HG02885 (cell line): ENCODE results near the gene PCBP3.
"Not testable (repeated sequence)": the region's sequence is repeated elsewhere in the genome, so short reads cannot be mapped to it uniquely, and the experiment has no call there.

Experiments used
- ATAC-seq: cut with Tn5 transposase; IDR thresholded peaks from one replicate; pipeline ENCODE4 v1.9.1; 2021; ENCODE audit warnings: mild to moderate bottlenecking; ENCODE audit not compliant: unreplicated experiment, poor library complexity

PCBP3 gene

DNA sequence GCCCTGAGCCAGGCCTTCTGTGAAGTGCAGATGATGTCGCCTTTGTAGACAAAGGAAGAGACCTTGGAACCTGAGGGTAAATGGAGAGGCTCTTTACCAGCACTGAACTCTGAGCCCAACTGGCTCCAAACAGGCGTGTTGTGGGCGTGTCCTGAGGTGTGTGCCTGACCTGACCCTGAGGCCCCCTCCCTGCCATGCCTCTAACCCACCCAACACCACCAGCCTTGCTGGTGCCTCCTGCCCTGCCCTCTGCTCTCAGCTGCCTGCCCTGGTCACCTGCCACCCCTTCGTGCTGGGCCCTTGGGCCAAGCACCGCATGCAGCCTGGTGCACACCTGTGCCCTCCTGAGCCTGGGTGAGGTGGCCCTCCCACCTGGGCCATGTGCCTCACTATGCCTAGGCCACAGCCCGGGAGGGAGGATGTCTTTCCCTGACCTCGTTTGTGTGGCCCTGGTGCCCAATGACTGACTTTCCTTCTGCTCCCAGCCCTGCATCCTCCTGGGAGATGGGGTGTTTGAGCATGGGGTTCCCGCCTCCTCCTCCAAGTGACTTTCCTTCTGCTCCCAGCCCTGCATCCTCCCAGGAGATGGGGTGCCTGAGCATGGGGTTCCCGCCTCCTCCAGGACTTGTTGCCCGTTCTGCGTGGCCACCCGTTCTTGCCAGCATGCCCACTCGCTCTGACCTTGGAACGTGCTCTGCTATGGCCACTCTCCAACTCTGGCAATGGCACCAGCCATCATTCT, 157.0 kb downstream of the PCBP3 start:
- ATAC-seq = no peak

DNA sequence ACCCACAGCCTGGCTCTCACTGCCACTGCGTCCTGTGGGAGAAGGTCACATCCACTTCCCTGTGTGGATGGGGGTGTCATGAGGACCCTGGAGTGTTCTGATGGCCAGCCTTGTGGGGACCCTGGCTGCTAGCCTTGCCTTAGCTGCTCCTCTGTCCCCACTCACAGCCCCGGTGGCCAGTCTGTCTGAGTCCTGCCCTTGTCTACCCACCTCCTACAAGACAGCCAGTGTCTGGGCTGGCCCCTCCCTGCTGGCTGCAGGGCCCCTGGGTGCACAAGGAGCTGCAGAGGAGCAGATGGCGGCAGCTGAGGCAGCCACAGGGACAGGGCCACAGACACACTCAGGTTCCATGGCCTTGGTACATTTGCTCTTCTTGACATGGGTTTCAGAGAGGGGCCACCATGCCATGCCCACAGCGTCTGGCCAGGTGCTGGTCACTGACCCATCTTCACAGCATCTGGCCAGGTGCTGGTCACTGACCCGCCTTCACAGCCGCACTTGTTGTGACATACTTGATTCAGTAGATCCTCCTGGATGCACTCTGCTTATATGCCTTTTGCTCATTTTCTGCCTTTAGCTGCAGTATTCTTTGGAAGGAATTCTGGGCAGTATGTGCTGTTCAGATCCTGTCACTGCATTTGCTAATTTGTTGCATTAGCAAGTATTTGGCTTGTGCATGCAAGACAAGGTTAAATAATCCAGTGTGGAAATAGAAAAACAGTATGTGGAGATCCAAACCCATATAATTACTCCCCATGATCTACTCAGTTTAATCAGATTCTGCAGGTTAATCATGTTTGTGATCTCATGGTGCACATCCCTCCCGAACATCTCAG, 157.8 kb downstream of the PCBP3 start:
- ATAC-seq = no peak

DNA sequence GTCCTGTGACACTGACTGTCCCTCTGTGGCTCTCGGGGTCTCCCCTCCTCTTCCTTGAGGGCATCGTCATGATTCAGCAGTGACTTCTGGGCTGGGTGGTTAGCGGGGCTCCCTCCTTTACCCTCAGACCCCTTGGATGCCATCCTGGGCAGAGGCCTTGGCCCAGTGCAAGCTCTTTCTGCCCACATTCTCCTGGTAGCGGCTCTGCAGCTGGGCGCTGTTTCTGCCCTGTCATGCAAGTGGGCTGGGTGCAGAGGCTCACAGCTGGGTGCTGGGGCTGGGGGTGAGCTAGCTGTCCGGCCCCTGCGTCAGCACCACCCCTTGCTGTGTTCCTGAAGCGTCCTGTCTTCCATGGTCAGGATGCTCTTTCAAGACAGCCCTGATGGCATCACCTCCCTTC, 158.5 kb downstream of the PCBP3 start:
- ATAC-seq = no peak

GRCh38 chr21:45802425-45802824, 158.9 kb downstream of the PCBP3 start:
- ATAC-seq = no peak

- ATAC-seq = no peak
These were observed 159.6 kb downstream of the PCBP3 start for GRCh38 chr21:45802956-45803617.

- no peak for ATAC-seq
These were observed 160.3 kb downstream of the PCBP3 start for GRCh38 chr21:45803618-45804340.

DNA sequence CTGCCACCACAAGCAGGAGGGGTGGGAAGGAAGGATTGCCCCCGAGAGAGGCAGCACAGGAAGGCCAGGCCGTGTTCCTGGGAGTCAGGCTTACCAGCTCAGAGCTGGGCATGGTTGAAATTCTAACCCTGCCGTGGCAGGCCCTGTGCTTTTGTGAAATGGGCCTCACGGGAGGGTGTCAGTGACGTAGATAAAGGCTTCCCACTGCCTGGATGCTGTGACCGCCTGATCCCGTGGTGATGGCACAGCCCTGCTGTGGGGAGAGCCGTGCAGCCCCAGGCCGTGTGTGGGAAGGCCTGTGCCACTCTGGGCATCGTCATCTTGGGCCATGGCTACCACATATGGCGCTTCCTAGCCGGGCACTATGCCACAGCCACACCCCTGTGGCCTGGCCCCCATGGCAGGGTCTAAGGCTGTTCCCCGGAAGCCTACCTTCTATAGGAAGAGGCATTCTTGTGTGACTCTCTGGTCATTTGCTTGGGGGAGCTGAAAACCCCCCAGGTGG, 161.3 kb downstream of the PCBP3 start:
- ATAC-seq = no peak

- no peak for ATAC-seq
These were observed 161.8 kb downstream of the PCBP3 start for GRCh38 chr21:45805321-45805720.

GRCh38 chr21:45806042-45806441, 162.5 kb downstream of the PCBP3 start:
- no peak for ATAC-seq

DNA sequence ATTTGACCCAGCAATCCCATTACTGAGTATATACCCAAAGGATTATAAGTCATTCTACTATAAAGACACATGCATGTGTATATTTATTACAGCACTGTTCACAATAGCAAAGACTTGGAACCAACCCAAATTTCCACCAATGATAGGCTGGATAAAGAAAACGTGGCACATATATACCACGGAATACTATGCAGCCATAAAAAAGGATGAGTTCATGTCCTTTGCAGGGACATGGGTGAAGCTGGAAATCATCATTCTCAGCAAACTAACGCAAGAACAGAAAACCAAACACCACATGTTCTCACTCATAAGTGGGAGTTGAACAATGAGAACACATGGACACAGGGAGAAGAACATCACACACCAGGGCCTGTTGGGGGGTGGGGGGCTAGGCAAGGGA, 165.1 kb downstream of the PCBP3 start:
- not testable (repeated sequence) for ATAC-seq

DNA sequence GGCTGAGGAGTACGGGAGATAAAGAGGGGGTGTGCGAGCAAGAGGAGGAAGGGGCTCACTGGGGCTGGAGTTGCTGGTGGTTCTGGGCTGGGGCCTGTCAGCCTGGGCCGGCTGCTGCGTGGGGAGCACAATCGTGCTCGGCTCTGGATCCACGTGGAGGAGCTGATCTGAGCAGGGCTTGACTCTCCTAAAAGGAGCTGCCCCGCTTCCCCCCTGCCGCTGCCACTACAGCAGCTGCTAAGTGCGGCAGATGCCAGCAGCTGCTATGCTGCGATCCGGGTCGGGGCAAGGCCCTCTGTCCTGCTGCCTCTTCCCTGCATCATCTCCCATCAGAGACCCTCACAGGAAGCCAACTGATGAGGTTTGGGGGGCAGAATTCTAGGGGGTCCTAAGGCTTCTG, 165.9 kb downstream of the PCBP3 start:
- no peak for ATAC-seq

DNA sequence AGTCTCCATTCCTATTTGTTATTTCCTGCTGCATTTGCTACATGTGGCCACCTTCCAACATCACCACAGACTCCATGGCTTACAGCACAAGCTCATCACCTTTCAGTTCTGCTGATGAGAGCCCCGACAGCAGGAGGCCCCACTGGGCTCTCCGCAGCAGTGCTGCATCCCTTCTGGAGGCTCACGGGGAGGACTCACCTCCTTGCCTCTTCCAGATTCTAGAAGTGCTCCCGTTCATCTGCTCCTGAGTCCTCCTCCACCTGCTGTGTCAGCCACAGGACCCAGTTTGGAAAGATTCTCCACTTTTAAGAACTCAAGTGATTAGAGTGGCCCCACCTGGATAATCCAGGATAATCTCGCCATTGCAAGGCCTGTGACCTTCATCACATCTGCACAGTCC, 167.6 kb downstream of the PCBP3 start:
- ATAC-seq = no peak

DNA sequence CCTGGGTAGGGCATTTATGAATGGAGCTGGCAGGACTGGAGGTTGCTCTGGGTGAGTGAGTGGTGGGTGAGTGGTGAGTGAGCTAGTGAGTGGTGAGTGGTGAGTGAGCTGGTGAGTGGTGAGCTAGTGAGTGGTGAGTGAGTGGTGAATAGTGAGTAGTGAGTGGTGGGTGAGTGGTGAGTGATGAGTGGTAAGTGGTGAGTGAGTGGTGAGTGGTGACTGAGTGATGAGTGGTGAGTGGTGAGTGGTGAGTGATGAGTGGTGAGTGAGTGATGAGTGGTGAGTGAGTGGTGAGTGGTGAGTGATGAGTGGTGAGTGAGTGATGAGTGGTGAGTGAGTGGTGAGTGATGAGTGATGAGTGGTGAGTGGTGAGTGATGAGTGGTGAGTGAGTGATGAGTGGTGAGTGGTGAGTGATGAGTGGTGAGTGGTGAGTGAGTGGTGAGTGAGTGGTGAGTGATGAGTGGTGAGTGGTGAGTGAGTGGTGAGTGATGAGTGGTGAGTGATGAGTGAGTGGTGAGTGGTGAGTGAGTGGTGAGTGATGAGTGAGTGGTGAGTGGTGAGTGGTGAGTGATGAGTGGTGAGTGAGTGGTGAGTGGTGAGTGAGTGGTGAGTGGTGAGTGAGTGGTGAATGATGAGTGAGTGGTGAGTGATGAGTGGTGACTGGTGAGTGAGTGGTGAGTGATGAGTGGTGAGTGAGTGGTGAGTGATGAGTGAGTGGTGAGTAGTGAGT, 170.8 kb downstream of the PCBP3 start:
- ATAC-seq = not testable (repeated sequence)

DNA sequence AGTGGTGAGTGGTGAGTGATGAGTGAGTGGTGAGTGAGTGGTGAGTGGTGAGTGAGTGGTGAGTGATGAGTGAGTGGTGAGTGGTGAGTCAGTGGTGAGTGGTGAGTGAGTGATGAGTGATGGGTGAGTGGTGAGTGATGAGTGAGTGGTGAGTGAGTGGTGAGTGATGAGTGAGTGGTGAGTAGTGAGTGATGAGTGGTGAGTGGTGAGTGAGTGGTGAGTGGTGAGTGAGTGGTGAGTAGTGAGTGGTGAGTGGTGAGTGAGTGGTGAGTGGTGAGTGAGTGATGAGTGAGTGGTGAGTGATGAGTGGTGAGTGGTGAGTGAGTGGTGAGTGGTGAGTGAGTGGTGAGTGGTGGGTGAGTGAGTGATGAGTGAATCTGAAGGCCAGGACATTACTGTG, 172.3 kb downstream of the PCBP3 start:
- ATAC-seq = not testable (repeated sequence)

- no peak for ATAC-seq
These were observed 173.3 kb downstream of the PCBP3 start for GRCh38 chr21:45816794-45817193.

DNA sequence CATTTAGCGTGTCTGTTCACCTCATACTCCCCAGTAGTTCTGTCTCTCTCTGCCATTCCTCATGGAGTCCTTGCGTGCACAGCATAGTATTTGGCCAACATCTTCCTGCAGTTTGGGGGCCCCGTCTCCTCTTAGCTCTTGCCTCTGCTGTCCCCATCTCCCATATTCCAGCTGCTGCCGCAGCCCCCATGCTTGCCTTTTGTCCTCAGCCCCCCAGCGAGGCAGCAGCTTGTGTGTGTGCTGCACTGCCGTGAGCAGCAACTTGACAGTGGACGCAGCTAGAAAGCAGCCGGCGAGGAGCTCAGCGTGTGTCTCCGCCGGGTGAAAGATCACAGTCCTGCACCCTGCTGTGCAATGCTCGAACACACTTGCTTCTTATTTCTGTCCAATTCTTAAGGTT, 173.8 kb downstream of the PCBP3 start:
- ATAC-seq = no peak

- ATAC-seq = no peak
These were observed 174.9 kb downstream of the PCBP3 start for GRCh38 chr21:45818276-45818903.

DNA sequence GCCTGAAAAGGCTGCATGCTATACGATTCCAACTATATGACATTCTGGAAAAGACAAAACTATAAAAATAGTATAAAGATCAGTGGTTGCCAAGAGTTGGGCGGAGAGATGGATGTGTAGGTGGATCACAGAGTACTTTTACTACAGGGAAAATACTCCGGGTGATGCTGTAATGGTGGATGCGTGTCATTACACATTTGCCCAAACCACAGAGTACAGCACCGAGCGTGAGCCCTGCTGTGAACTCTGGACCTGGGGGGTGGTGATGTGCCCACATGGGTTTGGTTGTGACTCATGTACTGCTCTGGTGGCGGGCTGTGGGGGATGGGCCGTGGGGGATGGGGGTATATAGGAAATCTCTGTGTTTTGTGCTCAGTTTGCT, 175.4 kb downstream of the PCBP3 start:
- no peak for ATAC-seq

GRCh38 chr21:45819478-45820170, 176.1 kb downstream of the PCBP3 start:
- no peak for ATAC-seq
